CD14-positive monocyte (primary cell): ENCODE results near the gene C1QTNF5. TPM values are rescaled to one million over a fixed set of nuclear protein-coding genes. Genes with fewer than 3 reads are reported as not detected.

ENCODE experiments used
- DNase-seq, 3 donors: peaks; one replicate each; pipeline ENCODE4 v3.0.0-alpha.2; 2011 to 2022
- H2AFZ ChIP-seq: 2 replicates; pipeline ENCODE4 v1.6.0; 2012; ENCODE audit warnings: mild to moderate bottlenecking, low read depth, low read length, inconsistent platforms; ENCODE audit not compliant: insufficient read depth, poor library complexity, severe bottlenecking
- H3K27ac ChIP-seq, 2 donors: 1 replicate in 1 of 2; 2 replicates in 1 of 2; pipeline ENCODE4 v1.5.1; 2012 to 2013; ENCODE audit warnings: low read length in 2 of 2, control low read depth in 1 of 2, inconsistent platforms in 1 of 2, low read depth in 1 of 2, mild to moderate bottlenecking in 1 of 2
- H3K27me3 ChIP-seq, 2 donors: one replicate each; pipeline versions ENCODE4 v1.6.0 to v1.6.1; 2011 to 2013; ENCODE audit warnings: low read length in 2 of 2; ENCODE audit not compliant: control insufficient read depth in 2 of 2, insufficient read depth in 2 of 2
- H3K36me3 ChIP-seq, 2 donors: replicated peaks in 1 of 2; 1 replicate in 1 of 2; 2 replicates in 1 of 2; pipeline versions ENCODE4 v1.5.1 to v1.6.1; 2012 to 2013; ENCODE audit warnings: low read length in 2 of 2, control low read depth in 1 of 2, inconsistent platforms in 1 of 2, mild to moderate bottlenecking in 1 of 2; ENCODE audit not compliant: insufficient read depth in 2 of 2, control insufficient read depth in 1 of 2
- H3K4me1 ChIP-seq, 2 donors: 1 replicate in 1 of 2; 2 replicates in 1 of 2; pipeline versions ENCODE4 v1.5.1 to v1.6.1; 2012 to 2013; ENCODE audit warnings: low read length in 2 of 2, control low read depth in 1 of 2, inconsistent platforms in 1 of 2, mild to moderate bottlenecking in 1 of 2, moderate library complexity in 1 of 2; ENCODE audit not compliant: insufficient read depth in 2 of 2, control insufficient read depth in 1 of 2
- H3K4me2 ChIP-seq: replicated peaks from 2 replicates; pipeline ENCODE3; 2012; ENCODE audit warnings: low read length, moderate library complexity, mild to moderate bottlenecking; ENCODE audit not compliant: poor library complexity, severe bottlenecking; ENCODE audit errors: extremely low read depth
- H3K4me3 ChIP-seq, 3 experiments: fragments of 200-600 bp in 1 of 3; sonication (generic) in 1 of 3; replicated peaks in 1 of 3; 1 replicate in 2 of 3; 2 replicates in 1 of 3; pipeline ENCODE4 v1.5.1; 2011 to 2013; ENCODE audit warnings: low read length in 3 of 3, mild to moderate bottlenecking in 3 of 3, control low read depth in 2 of 3, low read depth in 2 of 3, inconsistent platforms in 1 of 3, moderate library complexity in 1 of 3
- H3K79me2 ChIP-seq: 2 replicates; pipeline ENCODE4 v1.6.0; 2012; ENCODE audit warnings: mild to moderate bottlenecking, control low read depth, inconsistent platforms, low read length, moderate library complexity; ENCODE audit not compliant: insufficient read depth
- H3K9ac ChIP-seq: 2 replicates; pipeline ENCODE4 v1.6.0; 2017; ENCODE audit warnings: low read length, mild to moderate bottlenecking; ENCODE audit not compliant: insufficient read depth, poor library complexity, severe bottlenecking
- H3K9me3 ChIP-seq, 2 donors: replicated peaks in 1 of 2; 1 replicate in 1 of 2; 2 replicates in 1 of 2; pipeline versions ENCODE4 v1.5.1 to v1.6.1; 2012 to 2013; ENCODE audit warnings: low read length in 2 of 2, control low read depth in 1 of 2; ENCODE audit not compliant: control insufficient read depth in 1 of 2, insufficient read depth in 1 of 2
- H4K20me1 ChIP-seq: 2 replicates; pipeline ENCODE4 v1.6.0; 2012; ENCODE audit warnings: mild to moderate bottlenecking, low read length, control low read depth, moderate library complexity; ENCODE audit not compliant: insufficient read depth
- H3K27ac Mint-ChIP-seq, 7 donors: one replicate each; pipeline ENCODE4 v1.8.0; 2020; ENCODE audit warnings: mild to moderate bottlenecking in 7 of 7, mixed read lengths in 7 of 7, moderate library complexity in 6 of 7, inconsistent platforms in 2 of 7
- H3K27me3 Mint-ChIP-seq, 3 donors: one replicate each; pipeline ENCODE4 v1.8.0; 2021 to 2022; ENCODE audit warnings: low read depth in 3 of 3, mild to moderate bottlenecking in 3 of 3, mixed read lengths in 3 of 3, moderate library complexity in 3 of 3, inconsistent platforms in 1 of 3
- H3K36me3 Mint-ChIP-seq, 2 donors: one replicate each; pipeline ENCODE4 v1.8.0; 2020; ENCODE audit warnings: mixed read lengths in 2 of 2, inconsistent platforms in 1 of 2, mild to moderate bottlenecking in 1 of 2
- H3K4me1 Mint-ChIP-seq: one replicate; pipeline ENCODE4 v1.8.0; 2020; ENCODE audit warnings: mild to moderate bottlenecking, mixed read lengths
- H3K4me3 Mint-ChIP-seq, 2 donors: one replicate each; pipeline ENCODE4 v1.8.0; 2020; ENCODE audit warnings: mild to moderate bottlenecking in 2 of 2, mixed read lengths in 2 of 2, moderate library complexity in 1 of 2
- H3K9me3 Mint-ChIP-seq, 7 donors: one replicate each; pipeline ENCODE4 v1.8.0; 2020 to 2022; ENCODE audit warnings: mixed read lengths in 7 of 7, mild to moderate bottlenecking in 6 of 7, moderate library complexity in 6 of 7, inconsistent platforms in 2 of 7
- CTCF ChIP-seq: fragments of 200-600 bp; IDR thresholded peaks from one replicate; pipeline ENCODE4 v1.8.0; 2022; ENCODE audit warnings: antibody characterized with exemption, mild to moderate bottlenecking
- WGBS: methylation state at CpG from one replicate; pipeline ENCODE4 v1.1.5; 2013; ENCODE audit warnings: missing lambda C conversion rate; ENCODE audit not compliant: insufficient coverage; 5-methylcytosine and 5-hydroxymethylcytosine counted together
- intact Hi-C, 2 donors: fragments of 100-400 bp; cut with micrococcal nuclease; formaldehyde crosslinking; loops; one replicate each; pipeline versions ENCODE4 v1.15.0 to v1.15.1; 2023
- polyA plus RNA-seq, 3 donors: library from polyadenylated mRNA; depleted of rRNA in 1 of 3; unstranded in 2 of 3; stranded (reverse) in 1 of 3; fragments of 300-500 nt in 2 of 3; fragments of >200 nt in 1 of 3; fragmentation: Illumina TruSeq in 2 of 3; gene quantifications; 1 replicate in 2 of 3; 2 replicates in 1 of 3; pipeline ENCODE4 v1.2.3, GENCODE V29; 2012 to 2021

The C1QTNF5 gene
- polyA plus RNA-seq, 3 donors, result not detected

- H3K27me3 Mint-ChIP-seq, result peaks cover 42 to 69% (median 67%) of the 10 kb centered on the region in 3 donors
Measured at GRCh38 chr11:119342362-119343130, 1.9 kb upstream of the C1QTNF5 start.

GRCh38 chr11:119342023-119342300, 1.3 kb upstream of the C1QTNF5 start:
- Mint-ChIP-seq H3K36me3 (peaks cover 8 to 16% of the 10 kb centered on the region in 2 donors), H3K27ac (no peak overlapping the region), H3K4me3 (peak overlapping the region in 1 of 2 donors; percentile 33), H3K4me1 (peaks cover 23% of the 10 kb centered on the region), H3K9me3 (peaks cover 0 to 11% (median 7%) of the 10 kb centered on the region in 7 donors), H3K27me3 (peaks cover 42 to 68% (median 64%) of the 10 kb centered on the region in 3 donors)
- TF ChIP-seq CTCF, result no peak
- Histone ChIP-seq H3K4me1 (peaks cover 21 to 29% of the 10 kb centered on the region in 2 donors), H3K27ac (no peak overlapping the region), H3K4me3 (no peak overlapping the region), H4K20me1 (peaks cover 12% of the 10 kb centered on the region), H2AFZ (no peak overlapping the region), H3K36me3 (peaks cover 0 to 3% of the 10 kb centered on the region in 2 donors), H3K9me3 (peaks cover 0 to 16% of the 10 kb centered on the region in 2 donors), H3K4me2 (no peak overlapping the region), H3K27me3 (peaks cover 24 to 51% of the 10 kb centered on the region in 2 donors), H3K9ac (no peak overlapping the region), H3K79me2 (peaks cover 2% of the 10 kb centered on the region)
- 90% methylated on average over 5 of the region's 7 CpGs for WGBS
- intact Hi-C loops, result no loop called here
- DNase-seq, result no peak

More at GRCh38 chr11:119342362-119343130, 1.9 kb upstream of the C1QTNF5 start:
- peaks cover 0 to 16% of the 10 kb centered on the region in 2 donors for H3K9me3 ChIP-seq
- H3K4me3 ChIP-seq, result no peak overlapping the region
- no peaks in the 10 kb centered on the region for H3K36me3 ChIP-seq
- H3K9me3 Mint-ChIP-seq, result peaks cover 0 to 11% (median 7%) of the 10 kb centered on the region in 7 donors
- peaks cover 21 to 29% of the 10 kb centered on the region in 2 donors for H3K4me1 ChIP-seq
- peaks cover 24 to 51% of the 10 kb centered on the region in 2 donors for H3K27me3 ChIP-seq
- peak overlapping the region in 1 of 2 donors; percentile 63 for H3K4me3 Mint-ChIP-seq
- H3K36me3 Mint-ChIP-seq, result peaks cover 8 to 11% of the 10 kb centered on the region in 2 donors
- DNase-seq, result no peak
- H3K9ac ChIP-seq, result no peak overlapping the region
- TF ChIP-seq CTCF, result no peak
- H2AFZ ChIP-seq, result no peak overlapping the region
- H3K27ac Mint-ChIP-seq, result peak overlapping the region in 1 of 7 donors; percentile 4
- WGBS, result 90% methylated on average over 7 of the region's 10 CpGs
- H3K4me2 ChIP-seq, result no peak overlapping the region
- H3K79me2 ChIP-seq, result no peaks in the 10 kb centered on the region
- peaks cover 20% of the 10 kb centered on the region for H3K4me1 Mint-ChIP-seq
- peaks cover 12% of the 10 kb centered on the region for H4K20me1 ChIP-seq
- H3K27ac ChIP-seq, result no peak overlapping the region
- intact Hi-C loops, result no loop called here
